ENCODE data around the gene NNAT. TPM values are rescaled to one million over a fixed set of nuclear protein-coding genes. Genes with fewer than 3 reads are reported as not detected.
A peak's percentile ranks its signal among the peaks of the same experiment; 100 is the strongest.
"Not testable (repeated sequence)": the region's sequence is repeated elsewhere in the genome, so short reads cannot be mapped to it uniquely, and the experiment has no call there.

The NNAT gene
- total RNA-seq, 2 donors from 2014 or later = 0.93 to 2.1 TPM

DNA sequence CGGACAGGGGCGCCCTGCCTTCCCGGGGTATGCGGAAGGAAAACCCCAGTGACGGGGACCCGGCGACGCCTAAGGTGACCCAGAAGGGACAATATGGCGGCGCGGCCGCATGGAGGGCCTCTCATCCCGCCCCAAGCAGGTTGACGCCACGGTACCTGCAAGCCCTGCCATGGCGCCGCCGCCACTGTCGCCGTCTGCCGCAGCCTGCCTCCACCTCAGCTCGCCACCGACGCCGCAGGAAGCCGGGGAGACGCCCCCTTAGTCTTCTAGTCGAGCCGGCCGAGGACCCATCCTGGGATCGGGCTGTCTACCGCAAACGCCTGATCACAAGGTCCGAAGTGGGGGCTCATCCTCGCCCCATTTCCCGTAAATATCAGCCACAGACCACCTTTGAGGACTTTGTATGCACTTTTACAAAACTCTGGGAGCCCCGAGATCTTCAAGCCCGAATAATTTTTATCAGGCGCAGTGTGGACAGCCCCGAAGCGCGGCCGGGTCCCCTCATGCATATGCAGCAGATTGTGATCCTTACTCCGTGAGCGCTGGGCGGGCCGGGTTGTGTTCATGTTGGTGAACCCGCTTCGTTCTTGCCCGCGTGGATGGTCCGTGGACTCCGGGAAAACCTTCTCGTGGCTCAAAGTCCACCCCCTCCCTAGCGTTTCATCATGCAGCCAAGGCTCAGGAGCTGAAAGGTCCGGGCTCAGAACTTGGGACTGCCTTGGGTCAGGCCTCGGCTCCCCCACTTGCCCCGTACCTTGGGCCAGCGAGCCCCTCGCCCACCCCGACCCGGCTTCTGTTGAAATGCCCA, 6.8 kb downstream of the NNAT start, which contains the start of gene BLCAP:
BLCAP (minus strand) TSS at position 239 of the 808 bp plus-strand sequence. CDS start 8,702 bp downstream, outside the sequence.
- Mint-ChIP-seq H3K9me3 (no peaks in the 10 kb centered on the region), H3K36me3 (no peaks in the 10 kb centered on the region), H3K27ac (peak within 1 kb of the TSS; percentile 96 to 100)
- DNase-seq (ENCODE audit: low spot score in 2 of 2) (peak; percentile 92), ATAC-seq (peak; percentile 92 to 93)

GRCh38 chr20:37528446-37529213, 7.6 kb downstream of the NNAT start:
- ATAC-seq (peak; percentile 5 to 12), DNase-seq (ENCODE audit: low spot score in 2 of 2) (no peak)
- Mint-ChIP-seq H3K36me3 (no peaks in the 10 kb centered on the region), H3K27ac (peak overlapping the region; percentile 96 to 100), H3K9me3 (no peaks in the 10 kb centered on the region)

DNA sequence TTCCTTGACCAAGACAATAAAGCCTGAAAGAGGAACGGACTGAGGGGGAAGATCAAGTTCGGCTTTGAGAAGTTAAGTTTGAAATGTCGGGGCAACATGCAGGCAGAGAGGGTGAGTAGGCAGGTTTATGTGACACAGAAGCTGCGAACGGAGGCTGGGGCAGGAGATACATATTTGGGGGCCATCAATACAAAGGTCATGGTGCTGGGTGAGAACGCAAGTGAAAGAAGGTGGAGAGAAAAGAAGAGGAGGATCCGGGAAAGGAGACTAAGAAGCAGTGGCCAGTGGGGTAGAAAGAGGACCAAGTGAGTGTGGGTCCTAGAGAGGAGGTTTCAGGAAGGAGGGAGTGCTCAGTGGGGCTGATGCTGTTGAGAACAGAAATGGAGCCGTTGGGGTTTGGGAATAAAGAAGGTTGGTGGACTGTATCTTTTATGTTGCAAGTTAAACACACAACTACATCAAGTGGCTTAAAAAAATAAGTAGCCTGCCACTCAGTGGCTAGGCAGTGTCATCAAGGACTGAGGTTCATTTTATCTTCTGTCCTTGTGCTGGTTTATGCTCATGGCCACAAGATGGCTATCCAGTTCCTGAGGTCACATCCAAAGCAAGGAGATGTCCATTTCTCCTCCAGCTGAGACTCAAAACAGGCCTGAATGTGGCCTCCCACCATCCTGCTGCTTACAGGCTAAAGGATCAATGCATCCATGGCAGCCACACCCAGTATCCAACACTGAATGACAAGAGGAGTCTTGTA, 8.3 kb downstream of the NNAT start:
- Mint-ChIP-seq H3K36me3 (no peaks in the 10 kb centered on the region), H3K27ac (peak overlapping the region; percentile 46 to 96), H3K9me3 (no peaks in the 10 kb centered on the region)
- ATAC-seq = no peak
- DNase-seq (ENCODE audit: low spot score in 2 of 2) = no peak

DNA sequence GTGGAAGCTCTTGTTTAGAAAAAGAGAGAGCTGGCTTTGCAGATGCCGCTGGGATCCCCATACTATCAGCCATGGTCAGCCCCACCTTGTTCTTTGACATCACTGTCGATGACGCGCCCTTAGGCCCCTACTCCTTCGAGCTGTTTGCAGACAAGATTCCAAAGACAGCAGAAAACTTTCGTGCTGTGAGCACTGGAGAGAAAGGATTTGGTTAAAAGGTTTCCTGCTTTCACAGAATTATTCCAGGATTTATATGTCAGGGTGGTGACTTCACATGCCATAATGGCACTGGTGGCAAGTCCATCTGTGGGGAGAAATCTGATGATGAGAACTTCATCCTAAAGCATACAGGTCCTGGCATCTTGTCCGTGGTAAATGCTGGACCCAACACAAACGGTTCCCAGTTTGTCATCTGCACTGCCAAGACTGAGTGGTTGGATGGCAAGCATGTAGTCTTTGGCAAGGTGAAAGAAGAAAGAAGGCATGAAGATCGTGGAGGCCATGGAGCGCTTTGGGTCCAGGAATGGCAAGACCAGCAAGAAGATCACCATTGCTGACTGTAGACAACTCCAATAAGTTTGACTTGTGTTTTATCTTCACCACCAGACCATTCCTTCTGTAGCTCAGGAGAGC, 9.0 kb downstream of the NNAT start:
- Mint-ChIP-seq H3K27ac (no peak overlapping the region), H3K36me3 (no peaks in the 10 kb centered on the region), H3K9me3 (no peaks in the 10 kb centered on the region)
- ATAC-seq = no peak
- DNase-seq (ENCODE audit: low spot score in 2 of 2) = no peak

- no peak for ATAC-seq
- Mint-ChIP-seq H3K27ac (no peak overlapping the region), H3K9me3 (no peaks in the 10 kb centered on the region), H3K36me3 (no peaks in the 10 kb centered on the region)
- DNase-seq (ENCODE audit: low spot score in 2 of 2) = no peak
Observed at GRCh38 chr20:37530696-37531095, 9.6 kb downstream of the NNAT start.

GRCh38 chr20:37531856-37532255, 10.8 kb downstream of the NNAT start:
- H3K36me3 Mint-ChIP-seq = no peaks in the 10 kb centered on the region
- no peak for DNase-seq (ENCODE audit: low spot score in 2 of 2)
- ATAC-seq = no peak
- no peaks in the 10 kb centered on the region for H3K9me3 Mint-ChIP-seq
- H3K27ac Mint-ChIP-seq = peak overlapping the region; percentile 62 to 64

- H3K27ac Mint-ChIP-seq = no peak overlapping the region
Observed at GRCh38 chr20:37533154-37533715, 12.2 kb downstream of the NNAT start.

GRCh38 chr20:37534401-37535157, 13.5 kb downstream of the NNAT start:
- Mint-ChIP-seq H3K36me3 (no peaks in the 10 kb centered on the region), H3K9me3 (no peaks in the 10 kb centered on the region)

More at GRCh38 chr20:37533154-37533715, 12.2 kb downstream of the NNAT start:
- Mint-ChIP-seq H3K36me3 (no peaks in the 10 kb centered on the region), H3K9me3 (no peaks in the 10 kb centered on the region)
- ATAC-seq (no peak), DNase-seq (ENCODE audit: low spot score in 2 of 2) (no peak)

DNA sequence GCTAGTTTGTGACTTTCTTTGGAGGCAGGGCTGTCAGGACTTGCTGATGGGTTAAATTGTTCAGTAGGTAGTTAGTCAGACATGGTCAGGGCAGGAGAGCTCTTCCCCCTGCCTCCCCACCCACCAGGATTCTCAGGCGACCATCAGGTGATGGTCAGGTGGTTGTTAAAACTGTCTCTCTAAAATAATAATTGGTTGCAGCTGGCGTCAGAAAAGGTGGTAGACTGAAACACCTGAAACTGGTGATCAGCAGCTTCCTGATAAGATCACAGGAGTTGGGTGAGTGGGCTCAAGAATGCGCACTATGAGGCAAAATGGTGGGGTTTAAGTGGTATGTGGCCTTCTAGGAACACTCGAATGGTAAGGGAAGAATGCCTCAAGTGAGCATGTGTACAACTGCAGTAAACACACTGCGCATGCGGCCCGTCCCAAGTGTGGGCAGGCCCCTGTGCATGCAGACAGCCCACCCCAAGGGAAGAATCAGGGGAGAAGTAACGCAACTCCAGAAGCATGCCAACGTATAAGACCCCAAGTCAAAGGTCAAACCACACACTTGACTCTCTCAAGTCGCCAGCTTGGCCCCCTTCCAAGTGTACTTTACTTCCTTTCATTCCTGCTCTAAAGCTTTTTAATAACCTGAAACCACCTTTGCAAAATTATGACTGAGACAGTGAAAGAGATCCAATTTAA, 14.5 kb downstream of the NNAT start:
- H3K27ac Mint-ChIP-seq = no peak overlapping the region
- ATAC-seq (no peak), DNase-seq (ENCODE audit: low spot score in 2 of 2) (no peak)
- no peaks in the 10 kb centered on the region for H3K36me3 Mint-ChIP-seq
- no peaks in the 10 kb centered on the region for H3K9me3 Mint-ChIP-seq

More at GRCh38 chr20:37534401-37535157, 13.5 kb downstream of the NNAT start:
- peak in 1 of 2 donors; percentile 54 for DNase-seq (ENCODE audit: low spot score in 2 of 2)
- peak; percentile 78 to 91 for ATAC-seq
- H3K27ac Mint-ChIP-seq = no peak overlapping the region

GRCh38 chr20:37537505-37537904, 16.5 kb downstream of the NNAT start:
- Mint-ChIP-seq H3K9me3 (no peaks in the 10 kb centered on the region), H3K27ac (no peak overlapping the region), H3K36me3 (no peaks in the 10 kb centered on the region)
- DNase-seq (ENCODE audit: low spot score in 2 of 2) = no peak
- no peak for ATAC-seq

- H3K36me3 Mint-ChIP-seq = no peaks in the 10 kb centered on the region
- ATAC-seq (no peak), DNase-seq (ENCODE audit: low spot score in 2 of 2) (no peak)
- H3K27ac Mint-ChIP-seq = no peak overlapping the region
- H3K9me3 Mint-ChIP-seq = no peaks in the 10 kb centered on the region
Observed at GRCh38 chr20:37538003-37538402, 17.0 kb downstream of the NNAT start.

DNA sequence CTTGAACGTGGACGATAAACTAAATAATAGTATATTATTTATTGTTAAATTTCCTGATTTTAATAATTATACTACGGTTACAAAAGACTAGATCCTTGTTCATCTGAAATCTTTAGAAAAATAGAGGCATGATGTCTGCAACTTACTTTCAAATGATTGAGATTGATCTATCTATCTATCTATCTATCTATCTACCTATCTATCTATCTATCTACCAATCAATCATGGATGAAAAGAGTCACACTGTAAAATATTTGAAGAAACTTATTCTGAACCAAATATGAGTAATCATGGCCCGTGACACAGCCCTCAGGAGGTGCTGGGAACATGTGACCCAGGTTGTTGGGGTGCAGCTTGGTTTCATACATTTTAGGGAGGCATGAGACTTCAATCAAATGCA, 18.4 kb downstream of the NNAT start:
- no peaks in the 10 kb centered on the region for H3K36me3 Mint-ChIP-seq
- no peaks in the 10 kb centered on the region for H3K9me3 Mint-ChIP-seq
- H3K27ac Mint-ChIP-seq = no peak overlapping the region
- DNase-seq (ENCODE audit: low spot score in 2 of 2) (no peak), ATAC-seq (no peak)

GRCh38 chr20:37540001-37540400, 19.0 kb downstream of the NNAT start:
- Mint-ChIP-seq H3K9me3 (no peaks in the 10 kb centered on the region), H3K27ac (peak overlapping the region in 1 of 2 donors; percentile 40), H3K36me3 (no peaks in the 10 kb centered on the region)
- DNase-seq (ENCODE audit: low spot score in 2 of 2) (no peak), ATAC-seq (no peak)

DNA sequence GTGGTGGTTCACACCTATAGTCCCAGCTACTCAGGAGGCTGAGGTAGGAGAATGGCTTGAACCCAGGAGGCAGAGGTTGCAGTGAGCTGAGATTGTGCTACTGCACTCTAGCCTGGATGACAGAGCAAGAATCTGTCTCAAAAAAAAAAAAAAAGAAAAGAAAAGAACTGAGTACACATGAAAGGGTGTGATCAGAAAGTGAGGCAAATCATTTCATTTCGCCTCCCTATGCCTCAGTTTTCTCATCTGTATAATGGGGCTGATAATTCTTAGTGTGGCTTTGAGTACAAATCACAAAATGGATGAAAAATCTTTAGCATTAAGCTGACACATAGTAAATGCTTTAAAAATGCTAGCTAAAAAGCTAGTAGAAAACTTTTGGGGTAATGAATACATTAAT, 19.8 kb downstream of the NNAT start:
- H3K27ac Mint-ChIP-seq; ATAC-seq; H3K36me3 Mint-ChIP-seq; DNase-seq (ENCODE audit: low spot score in 2 of 2); H3K9me3 Mint-ChIP-seq: not testable (repeated sequence)

DNA sequence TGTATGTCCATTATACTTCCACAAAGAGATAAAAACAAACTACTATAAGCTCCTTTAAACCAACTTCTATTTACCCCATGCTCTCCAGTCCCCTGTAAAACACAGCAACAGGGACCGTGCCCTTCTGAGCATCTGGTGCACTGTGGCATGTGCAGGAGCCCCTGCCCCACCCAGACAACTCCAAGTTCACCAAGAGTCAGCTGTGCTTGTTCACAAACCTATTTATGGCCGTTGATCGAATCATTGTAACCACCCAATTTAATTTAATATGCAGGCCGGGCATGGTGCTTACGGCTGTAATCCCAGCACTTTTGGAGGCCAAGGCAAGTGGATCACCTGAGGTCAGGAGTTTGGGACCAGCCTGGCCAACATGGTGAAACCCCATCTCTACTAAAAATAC, 20.3 kb downstream of the NNAT start:
- no peak for DNase-seq (ENCODE audit: low spot score in 2 of 2)
- no peak for ATAC-seq
- no peaks in the 10 kb centered on the region for H3K36me3 Mint-ChIP-seq
- H3K9me3 Mint-ChIP-seq = no peaks in the 10 kb centered on the region
- no peak overlapping the region for H3K27ac Mint-ChIP-seq
